Measurements from ENCODE around the gene CRBN.
A peak's percentile ranks its signal among the peaks of the same experiment; 100 is the strongest.

The CRBN gene

DNA sequence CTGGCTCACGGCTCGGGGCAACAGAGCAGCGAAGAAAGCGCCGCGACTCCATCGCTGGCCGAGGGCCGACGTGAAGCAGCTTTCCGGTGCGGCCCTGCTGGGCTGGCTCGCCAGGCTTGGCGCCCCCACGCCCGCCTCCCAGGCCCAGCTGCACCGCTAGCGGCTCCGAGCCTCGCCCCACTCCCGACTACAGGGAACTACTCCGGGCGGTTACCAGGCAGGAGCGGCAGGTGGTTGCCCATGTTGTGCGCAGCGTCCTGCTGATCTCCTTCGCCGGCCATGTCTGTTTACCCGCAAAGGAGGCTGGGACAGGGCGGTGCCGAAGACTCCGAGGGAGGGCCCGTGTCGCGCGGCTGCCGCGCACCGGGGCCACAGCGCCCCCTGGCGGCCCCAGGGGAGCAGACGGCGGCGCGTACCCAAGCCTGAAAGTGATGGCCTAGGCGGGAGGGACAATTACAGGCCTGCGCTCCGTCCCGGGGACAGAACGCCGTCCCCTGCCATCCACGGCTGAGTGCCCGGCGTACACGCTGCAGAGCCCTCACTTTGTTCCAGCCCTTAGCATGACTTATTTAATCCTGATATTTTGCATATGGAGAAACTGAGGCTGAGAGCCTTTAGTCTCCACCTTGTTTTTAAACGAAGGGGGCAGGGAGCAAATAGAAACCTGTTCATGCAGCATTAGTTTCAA, at the start of gene CRBN:
Gene CRBN, minus strand, starts transcription at position 285 of the 688 bp plus-strand sequence. Its CDS starts 4 bp downstream, at position 281.
- TF ChIP-seq, protein P1, sequence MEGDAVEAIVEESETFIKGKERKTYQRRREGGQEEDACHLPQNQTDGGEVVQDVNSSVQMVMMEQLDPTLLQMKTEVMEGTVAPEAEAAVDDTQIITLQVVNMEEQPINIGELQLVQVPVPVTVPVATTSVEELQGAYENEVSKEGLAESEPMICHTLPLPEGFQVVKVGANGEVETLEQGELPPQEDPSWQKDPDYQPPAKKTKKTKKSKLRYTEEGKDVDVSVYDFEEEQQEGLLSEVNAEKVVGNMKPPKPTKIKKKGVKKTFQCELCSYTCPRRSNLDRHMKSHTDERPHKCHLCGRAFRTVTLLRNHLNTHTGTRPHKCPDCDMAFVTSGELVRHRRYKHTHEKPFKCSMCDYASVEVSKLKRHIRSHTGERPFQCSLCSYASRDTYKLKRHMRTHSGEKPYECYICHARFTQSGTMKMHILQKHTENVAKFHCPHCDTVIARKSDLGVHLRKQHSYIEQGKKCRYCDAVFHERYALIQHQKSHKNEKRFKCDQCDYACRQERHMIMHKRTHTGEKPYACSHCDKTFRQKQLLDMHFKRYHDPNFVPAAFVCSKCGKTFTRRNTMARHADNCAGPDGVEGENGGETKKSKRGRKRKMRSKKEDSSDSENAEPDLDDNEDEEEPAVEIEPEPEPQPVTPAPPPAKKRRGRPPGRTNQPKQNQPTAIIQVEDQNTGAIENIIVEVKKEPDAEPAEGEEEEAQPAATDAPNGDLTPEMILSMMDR (IDR thresholded peaks at IDR 0.05; ENCODE audit: low read depth, low read length, missing control alignments) = peak; percentile 92
- peak; percentile 47 for DNase-seq (ENCODE audit: low read depth)
- H3K4me3 ChIP-seq (ENCODE audit: low read depth, low read length) = peak within 1 kb of the TSS; percentile 84

DNA sequence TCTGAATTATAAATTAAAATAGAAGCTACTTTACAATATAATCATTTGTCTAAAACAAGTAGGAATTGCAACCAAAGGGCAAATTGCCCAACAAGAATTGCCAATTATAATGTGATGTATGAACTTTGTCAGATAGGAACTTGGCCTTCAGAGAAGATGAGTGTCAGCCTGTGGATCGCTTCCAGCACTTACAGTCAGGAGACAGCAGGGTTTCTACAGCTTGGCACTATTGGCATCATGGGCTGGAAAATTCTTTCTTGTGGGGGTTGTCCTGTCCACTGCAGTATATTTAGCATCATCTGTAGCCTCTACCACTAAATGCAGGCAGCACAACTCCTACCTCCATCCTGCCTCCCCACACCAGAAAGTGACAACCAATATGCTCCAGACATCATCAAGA, 48.1 kb upstream of the CRBN start:
- H3K4me3 ChIP-seq (ENCODE audit: low read depth, low read length) = no peak overlapping the region
- TF ChIP-seq, protein P1 (IDR thresholded peaks at IDR 0.05; ENCODE audit: low read depth, low read length, missing control alignments) = no peak
- no peak for DNase-seq (ENCODE audit: low read depth)

DNA sequence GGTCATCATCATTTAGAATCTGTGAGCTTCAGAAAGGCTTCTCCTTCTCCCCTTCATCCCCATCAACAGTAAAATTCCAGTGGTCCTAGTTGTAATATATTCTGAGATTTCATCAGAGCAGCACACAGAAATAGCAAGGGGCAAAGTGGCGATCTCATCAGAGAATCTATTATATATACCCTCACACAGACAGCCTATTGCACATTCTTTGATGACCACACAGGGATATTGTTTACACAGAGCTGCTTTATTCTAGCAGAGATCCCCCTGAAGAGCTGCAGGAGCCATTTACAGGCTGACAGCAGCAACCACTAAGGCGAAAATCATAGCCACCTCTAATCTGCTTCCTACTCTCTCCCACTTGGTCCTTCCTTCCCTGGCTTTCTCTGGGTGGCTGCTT, 42.0 kb upstream of the CRBN start:
- TF ChIP-seq, protein P1 (IDR thresholded peaks at IDR 0.05; ENCODE audit: low read depth, low read length, missing control alignments) = no peak
- DNase-seq (ENCODE audit: low read depth) = no peak
- H3K4me3 ChIP-seq (ENCODE audit: low read depth, low read length) = no peak overlapping the region

DNA sequence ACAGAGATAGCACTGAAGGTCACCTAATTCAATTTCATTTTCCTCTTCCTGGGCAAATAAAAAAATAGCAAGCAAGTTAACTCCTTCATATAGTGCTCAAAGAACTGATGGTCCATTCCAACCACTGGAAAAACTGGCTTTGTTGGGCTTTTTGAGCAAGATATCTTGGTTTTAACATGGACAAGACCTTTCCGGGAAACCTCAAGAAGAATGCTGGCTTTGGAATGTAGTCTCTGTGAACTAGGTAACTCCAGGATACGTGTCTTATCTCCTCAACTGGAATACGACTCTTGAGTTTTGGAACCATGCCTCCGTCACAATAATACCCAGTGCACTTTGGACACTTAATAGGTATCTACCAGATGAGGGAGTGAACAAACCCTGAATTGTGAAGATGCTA, 36.9 kb upstream of the CRBN start:
- no peak for DNase-seq (ENCODE audit: low read depth)
- no peak overlapping the region for H3K4me3 ChIP-seq (ENCODE audit: low read depth, low read length)
- TF ChIP-seq, protein P1 (IDR thresholded peaks at IDR 0.05; ENCODE audit: low read depth, low read length, missing control alignments) = no peak

DNA sequence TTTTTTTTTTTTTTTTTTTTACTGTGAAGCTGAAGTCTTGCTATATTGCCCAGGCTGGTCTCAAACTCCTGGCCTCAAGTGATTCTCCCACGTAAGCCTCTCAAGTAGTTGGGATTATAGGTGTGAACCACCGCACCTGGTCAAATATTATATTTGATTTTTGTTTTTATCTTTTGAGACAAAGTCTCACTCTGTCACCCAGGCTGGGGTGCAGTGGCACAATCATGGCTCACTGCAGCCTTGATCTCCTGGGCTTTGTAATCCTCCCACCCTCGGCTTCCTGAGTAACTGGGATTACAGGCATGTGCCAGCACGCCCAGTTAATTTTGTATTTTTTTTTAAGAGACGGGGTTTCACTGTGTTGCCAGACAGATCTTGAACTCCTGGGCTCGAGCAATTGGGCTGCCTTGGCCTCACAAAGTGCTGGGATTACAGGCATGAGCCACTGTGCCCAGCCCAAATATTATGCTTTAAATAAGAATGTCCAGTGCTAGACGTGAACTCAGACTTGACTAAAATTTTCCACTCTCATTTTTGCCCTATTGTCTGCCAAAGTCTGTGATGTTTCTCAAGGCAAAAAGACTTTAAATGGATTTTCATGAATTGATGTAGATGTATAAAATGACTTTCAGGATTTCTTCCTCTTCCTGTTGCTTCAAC, 33.4 kb upstream of the CRBN start:
- TF ChIP-seq, protein P1 (IDR thresholded peaks at IDR 0.05; ENCODE audit: low read depth, low read length, missing control alignments) = no peak
- no peak overlapping the region for H3K4me3 ChIP-seq (ENCODE audit: low read depth, low read length)
- DNase-seq (ENCODE audit: low read depth) = no peak

DNA sequence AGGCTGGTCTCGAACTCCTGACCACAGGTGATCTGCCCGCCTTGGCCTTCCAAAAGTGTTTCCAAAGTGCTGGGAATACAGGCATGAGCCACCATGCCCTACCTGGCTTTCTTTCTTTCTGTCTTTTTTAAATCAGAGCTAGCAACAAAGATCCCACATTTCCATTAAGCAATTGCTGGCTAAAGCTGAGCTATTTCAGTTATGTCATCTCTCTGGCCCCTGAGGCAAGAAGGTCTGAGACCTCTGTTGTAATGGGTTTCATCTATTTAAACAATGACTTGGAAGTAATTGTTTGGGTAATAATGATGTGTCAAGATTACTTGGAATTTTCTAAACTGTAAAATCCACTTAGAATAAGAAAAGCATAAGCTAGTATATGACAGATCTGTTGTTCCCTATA, 30.2 kb upstream of the CRBN start:
- H3K4me3 ChIP-seq (ENCODE audit: low read depth, low read length) = no peak overlapping the region
- TF ChIP-seq, protein P1 (IDR thresholded peaks at IDR 0.05; ENCODE audit: low read depth, low read length, missing control alignments) = no peak
- DNase-seq (ENCODE audit: low read depth) = no peak
